Fibroblast of the aortic adventitia (primary cell): ENCODE data around the gene IQCM. TPM values are rescaled to one million over a fixed set of nuclear protein-coding genes. Genes with fewer than 3 reads are reported as not detected.

Experiments
- DNase-seq: peaks from one replicate; pipeline ENCODE4 v3.0.0-alpha.2; 2010; ENCODE audit warnings: low read depth
- H3K4me3 ChIP-seq: 2 replicates; pipeline ENCODE4 v1.5.1; 2011; ENCODE audit warnings: low read depth, mild to moderate bottlenecking, control low read depth, low read length, moderate library complexity
- total RNA-seq: library from RNA; depleted of rRNA; stranded (reverse); fragments of >200 nt; gene quantifications from 2 replicates; pipeline ENCODE4 v1.2.3, GENCODE V29; 2012; ENCODE audit warnings: low replicate concordance
- TF ChIP-seq, protein P1 (sequence below): IDR thresholded peaks from 2 replicates; pipeline ENCODE4 v1.5.1; 2011; ENCODE audit warnings: mild to moderate bottlenecking, low read length, control low read depth, inconsistent platforms; ENCODE audit not compliant: insufficient read depth

The IQCM gene
- total RNA-seq, 1 donor: 0.27 TPM

DNA sequence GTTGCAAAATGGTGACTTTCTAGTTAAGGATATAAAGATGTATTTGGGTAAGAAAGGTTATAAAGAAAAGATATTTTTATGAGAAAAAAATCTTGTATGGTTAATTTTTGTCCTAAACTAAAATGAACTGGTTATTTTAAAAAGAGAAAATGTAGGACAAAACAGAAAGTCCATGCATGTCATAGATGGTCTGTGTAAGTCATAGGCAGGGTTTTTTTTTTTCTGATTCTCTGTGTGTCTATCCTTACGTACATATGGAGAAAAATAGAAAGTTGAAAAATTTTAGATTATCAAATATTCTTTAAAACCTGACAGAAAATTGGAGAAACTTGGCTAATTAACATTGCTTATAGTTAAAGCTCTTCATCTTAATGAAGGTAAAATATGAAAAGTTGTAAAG lies 493.4 kb downstream of the IQCM start:
- TF ChIP-seq, protein P1, sequence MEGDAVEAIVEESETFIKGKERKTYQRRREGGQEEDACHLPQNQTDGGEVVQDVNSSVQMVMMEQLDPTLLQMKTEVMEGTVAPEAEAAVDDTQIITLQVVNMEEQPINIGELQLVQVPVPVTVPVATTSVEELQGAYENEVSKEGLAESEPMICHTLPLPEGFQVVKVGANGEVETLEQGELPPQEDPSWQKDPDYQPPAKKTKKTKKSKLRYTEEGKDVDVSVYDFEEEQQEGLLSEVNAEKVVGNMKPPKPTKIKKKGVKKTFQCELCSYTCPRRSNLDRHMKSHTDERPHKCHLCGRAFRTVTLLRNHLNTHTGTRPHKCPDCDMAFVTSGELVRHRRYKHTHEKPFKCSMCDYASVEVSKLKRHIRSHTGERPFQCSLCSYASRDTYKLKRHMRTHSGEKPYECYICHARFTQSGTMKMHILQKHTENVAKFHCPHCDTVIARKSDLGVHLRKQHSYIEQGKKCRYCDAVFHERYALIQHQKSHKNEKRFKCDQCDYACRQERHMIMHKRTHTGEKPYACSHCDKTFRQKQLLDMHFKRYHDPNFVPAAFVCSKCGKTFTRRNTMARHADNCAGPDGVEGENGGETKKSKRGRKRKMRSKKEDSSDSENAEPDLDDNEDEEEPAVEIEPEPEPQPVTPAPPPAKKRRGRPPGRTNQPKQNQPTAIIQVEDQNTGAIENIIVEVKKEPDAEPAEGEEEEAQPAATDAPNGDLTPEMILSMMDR: no peak
- no peak for DNase-seq
- no peak overlapping the region for H3K4me3 ChIP-seq

DNA sequence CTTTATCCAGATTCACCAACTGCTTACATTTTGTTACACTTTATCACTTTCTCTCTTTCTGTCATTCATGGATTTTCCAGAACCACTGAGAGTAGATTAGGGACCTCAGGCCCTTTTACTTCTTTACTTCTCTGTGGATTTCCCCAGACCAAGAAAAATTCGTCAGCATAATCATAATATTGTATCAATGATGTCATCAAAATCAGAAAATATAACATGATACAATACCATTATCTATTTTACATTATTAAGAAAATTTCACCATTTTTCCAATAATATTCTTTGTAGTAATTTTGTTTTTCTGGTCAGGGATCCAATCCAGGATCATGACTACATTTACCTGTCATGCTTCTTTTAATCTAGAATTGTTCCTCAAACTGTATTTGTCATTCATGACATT lies 494.2 kb downstream of the IQCM start:
- DNase-seq: no peak
- TF ChIP-seq, protein P1: no peak
- H3K4me3 ChIP-seq: no peak overlapping the region

DNA sequence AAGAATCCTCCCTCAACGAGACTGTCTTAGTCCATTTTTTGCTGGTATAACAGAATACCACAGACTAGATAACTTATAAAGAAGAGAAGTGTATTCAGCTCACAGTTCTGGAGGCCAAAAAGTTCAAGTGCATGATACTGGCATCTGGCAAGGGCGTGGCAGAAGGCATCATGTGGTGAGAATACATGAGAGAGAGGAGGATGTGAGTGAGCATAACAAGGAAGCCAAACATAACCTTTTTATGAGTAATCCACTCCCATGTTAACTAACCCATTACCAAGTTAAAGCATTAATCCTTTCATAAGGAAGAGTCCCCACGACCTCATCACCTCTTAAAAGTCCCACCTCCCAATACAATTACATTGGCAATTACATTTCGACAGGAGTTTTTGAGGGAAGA lies 504.6 kb downstream of the IQCM start:
- no peak for DNase-seq
- TF ChIP-seq, protein P1: no peak
- no peak overlapping the region for H3K4me3 ChIP-seq

DNA sequence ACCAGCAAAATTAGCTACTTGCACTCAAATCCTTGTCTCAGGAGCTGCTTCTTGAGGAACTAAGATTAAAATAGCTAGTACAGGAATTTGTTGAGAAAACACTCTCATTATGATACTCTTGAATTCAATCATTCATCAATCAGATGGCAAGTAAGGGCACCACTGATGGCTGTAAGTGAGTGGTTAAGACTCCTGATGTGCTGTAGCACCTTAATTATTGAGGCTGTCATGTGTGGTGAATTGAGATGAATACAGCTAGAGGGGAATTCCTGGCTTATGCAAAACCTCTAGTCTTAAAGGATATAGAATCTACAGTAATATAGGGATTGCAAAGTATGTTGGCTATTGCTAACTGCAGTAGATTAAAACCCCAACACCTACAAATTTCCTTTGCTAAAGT lies 509.1 kb downstream of the IQCM start:
- H3K4me3 ChIP-seq: no peak overlapping the region
- TF ChIP-seq, protein P1: no peak

More for the DNA sequence above, 509.1 kb downstream of the IQCM start:
- no peak for DNase-seq
